ENCODE measurements around the gene ACACA. TPM values are rescaled to one million over a fixed set of nuclear protein-coding genes. Genes with fewer than 3 reads are reported as not detected.

The ACACA gene
- total RNA-seq, 1 experiment from 2014 or later, result 41.7 TPM

DNA sequence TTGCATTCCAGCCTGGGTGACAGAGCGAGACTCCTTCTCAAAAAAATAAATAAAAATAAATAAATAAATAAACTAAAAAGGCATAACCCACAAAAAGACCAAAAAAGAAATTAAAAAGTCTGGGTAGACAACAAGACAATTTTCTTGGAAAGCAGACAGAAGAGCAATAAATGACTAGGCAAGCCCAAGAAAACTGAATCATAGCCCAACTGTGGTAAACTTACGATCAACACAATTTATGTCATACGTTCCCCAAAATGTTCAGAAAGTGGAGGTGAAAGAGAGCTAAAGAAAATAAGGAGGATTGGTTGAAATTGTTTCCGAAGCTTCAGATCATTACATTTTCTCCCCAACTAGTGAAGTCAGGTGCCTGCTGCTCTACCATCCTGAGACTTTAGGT is 62.1 kb downstream of the ACACA start:
- DNase-seq (ENCODE audit: low spot score), result no peak

GRCh38 chr17:37342589-37342988 is 64.0 kb downstream of the ACACA start:
- DNase-seq (ENCODE audit: low spot score), result no peak

- DNase-seq (ENCODE audit: low spot score), result no peak
These were observed 65.8 kb downstream of the ACACA start for GRCh38 chr17:37340804-37341203.

DNA sequence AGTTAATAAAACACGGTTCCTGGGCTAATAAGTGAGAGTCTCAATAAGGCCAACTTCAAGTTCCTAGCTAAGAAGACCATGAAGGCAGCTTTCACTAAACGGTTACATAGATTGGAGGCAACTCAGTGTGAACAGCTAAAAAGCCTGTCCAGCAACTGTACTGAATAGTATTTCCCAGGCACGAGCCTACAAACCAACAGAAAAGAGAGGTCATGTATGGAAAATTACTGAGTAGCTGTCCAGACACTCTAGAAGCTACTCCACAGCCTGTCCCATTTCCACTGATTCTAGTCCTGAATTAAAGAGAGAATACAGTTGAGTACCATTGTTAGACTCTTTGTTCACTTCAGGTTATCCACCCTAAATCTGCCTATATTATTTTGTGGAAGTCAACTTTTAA is 67.3 kb downstream of the ACACA start:
- DNase-seq (ENCODE audit: low spot score), result no peak

DNA sequence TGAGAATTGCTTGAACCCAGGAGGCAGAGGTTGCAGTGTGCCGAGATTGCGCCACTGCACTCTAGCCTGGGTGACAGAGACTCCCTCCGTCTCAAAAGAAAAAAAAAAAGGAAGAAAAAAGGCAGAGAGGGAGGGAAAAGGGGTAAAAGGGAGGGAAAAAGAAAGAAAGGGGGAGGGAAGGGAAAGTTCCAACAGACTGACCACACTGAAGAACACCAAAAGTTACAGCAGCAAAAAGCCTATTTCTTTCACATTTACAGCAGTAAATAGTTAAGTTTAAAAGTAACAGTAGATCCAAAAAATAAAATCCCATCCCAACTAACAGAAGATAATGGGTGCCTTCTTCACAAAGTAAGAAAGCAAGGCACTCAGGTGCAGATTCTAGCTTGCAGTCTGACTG is 67.8 kb downstream of the ACACA start:
- DNase-seq (ENCODE audit: low spot score), result no peak

DNA sequence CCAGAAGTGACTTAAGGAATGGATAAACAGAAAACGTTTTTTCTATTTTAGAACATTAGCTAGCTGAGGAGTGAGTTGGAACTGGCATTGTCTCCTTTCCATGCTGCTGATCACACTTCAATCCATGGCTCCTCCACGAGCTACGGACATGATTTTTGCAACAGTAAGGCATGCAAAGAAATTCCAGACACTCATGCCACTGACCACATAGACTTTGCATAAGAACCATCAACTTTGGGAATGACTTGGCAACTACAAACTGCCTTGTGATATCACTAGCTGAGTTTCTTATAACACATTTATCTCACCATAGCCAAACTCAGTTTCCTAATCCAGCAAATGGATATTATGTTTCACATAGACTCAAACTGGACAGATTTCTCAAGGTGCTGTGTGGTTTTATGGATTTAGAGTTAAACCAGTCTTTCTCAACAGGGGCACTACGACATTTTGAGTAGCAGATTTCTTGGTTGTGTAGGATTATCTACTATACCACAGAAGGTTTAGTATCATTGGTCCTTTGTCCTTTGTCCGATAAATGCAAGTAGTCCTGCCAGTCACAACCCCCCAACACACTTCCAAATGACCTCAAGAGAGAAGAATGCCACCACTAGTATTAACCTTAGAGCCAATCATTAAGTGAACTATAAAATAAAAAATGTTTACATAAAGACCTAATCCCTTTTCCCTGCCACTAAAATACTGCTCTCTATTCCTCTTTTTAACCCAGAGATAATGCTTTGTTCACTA is 79.1 kb downstream of the ACACA start:
- peak; percentile 18 for DNase-seq (ENCODE audit: low spot score)

DNA sequence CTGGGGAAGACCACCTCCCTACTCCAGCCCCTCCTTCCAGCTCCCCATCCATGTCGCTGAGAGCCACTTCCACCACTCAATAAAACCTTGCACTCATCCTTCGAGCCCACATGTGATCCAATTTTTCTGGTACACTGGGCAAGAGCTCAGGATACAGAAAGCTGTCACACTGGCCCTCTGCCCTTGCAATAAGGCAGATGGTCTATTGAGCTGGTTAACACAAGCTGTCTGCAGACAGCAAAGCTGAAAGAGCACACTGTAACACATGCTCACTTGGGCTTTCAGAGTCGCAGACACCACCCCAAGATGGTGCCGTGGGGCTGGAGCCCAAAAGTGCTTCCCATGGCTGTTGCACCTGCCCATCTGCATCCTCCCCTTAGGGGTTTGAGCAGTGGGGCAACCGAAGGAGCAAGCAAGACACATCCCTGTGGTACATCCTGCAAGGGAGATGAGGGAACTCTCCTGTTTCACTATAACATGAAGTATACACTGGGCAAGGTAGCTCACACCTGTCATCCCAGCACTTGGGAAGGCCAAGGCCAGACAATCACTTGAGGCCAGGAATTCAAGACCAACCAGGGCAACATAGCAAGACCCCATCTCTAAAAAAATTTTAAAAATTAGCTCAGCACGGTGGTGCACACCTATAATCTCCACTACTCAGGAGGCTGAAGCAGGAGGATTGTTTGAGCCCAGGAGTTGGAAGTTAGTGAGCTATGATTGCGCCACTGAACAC is 83.6 kb downstream of the ACACA start:
- no peak for DNase-seq (ENCODE audit: low spot score)

GRCh38 chr17:37322106-37322505 is 84.5 kb downstream of the ACACA start:
- no peak for DNase-seq (ENCODE audit: low spot score)

- no peak for DNase-seq (ENCODE audit: low spot score)
These were observed 87.6 kb downstream of the ACACA start for GRCh38 chr17:37318931-37319594.

- DNase-seq (ENCODE audit: low spot score), result no peak
These were observed 88.8 kb downstream of the ACACA start for GRCh38 chr17:37317867-37318266.

- no peak for DNase-seq (ENCODE audit: low spot score)
These were observed 91.0 kb downstream of the ACACA start for GRCh38 chr17:37315601-37316000.

- DNase-seq (ENCODE audit: low spot score), result no peak
These were observed 94.3 kb downstream of the ACACA start for GRCh38 chr17:37312137-37312923.

GRCh38 chr17:37310940-37311339 is 95.7 kb downstream of the ACACA start:
- no peak for DNase-seq (ENCODE audit: low spot score)

- DNase-seq (ENCODE audit: low spot score), result no peak
These were observed 97.6 kb downstream of the ACACA start for GRCh38 chr17:37309051-37309450.

DNA sequence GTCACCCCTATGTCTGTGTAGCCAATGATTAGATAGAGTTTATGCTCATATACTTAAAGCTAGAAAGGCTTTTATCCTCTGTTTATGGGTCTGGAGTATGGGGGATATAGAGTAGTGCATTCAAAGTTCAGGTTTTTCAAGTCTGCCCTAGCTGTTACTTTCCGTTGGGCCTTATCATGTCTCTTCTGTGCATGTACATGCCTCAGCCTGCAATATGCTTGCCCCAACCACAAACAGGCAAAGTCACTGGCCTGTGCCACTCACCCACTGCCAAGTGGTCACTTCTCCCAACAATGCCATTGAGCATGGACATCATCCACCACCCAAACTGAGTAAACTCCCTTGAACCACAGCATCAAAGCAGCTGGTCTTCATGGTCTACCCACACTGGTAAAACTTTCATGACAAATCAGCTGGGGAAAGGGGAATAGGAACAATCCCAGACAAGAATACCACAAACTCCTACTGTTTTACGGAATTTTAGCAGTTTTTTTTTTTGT is 101.2 kb downstream of the ACACA start:
- no peak for DNase-seq (ENCODE audit: low spot score)

- no peak for DNase-seq (ENCODE audit: low spot score)
These were observed 105.3 kb downstream of the ACACA start for GRCh38 chr17:37301288-37301687.

DNA sequence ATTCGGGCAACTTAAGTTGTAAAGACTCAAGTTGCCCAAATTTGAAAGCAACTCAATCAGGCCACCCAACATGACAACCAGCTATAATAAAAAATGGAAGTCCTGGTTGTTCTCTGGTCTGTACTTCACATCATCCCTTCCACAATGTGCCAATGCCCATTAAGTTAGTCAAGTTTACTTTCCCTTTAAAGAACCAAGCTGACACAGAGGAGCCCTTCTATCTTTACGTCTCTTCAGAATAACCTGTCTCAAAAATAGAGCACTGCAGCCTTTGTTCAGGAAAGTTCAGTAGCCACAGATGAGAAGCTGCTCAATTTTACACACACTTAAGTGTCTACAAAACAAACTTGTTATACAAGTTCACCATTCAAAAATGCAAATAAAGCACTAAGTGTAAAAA is 106.0 kb downstream of the ACACA start:
- DNase-seq (ENCODE audit: low spot score), result no peak

- DNase-seq (ENCODE audit: low spot score), result no peak
These were observed 107.2 kb downstream of the ACACA start for GRCh38 chr17:37299257-37299980.

GRCh38 chr17:37295888-37296287 is 110.7 kb downstream of the ACACA start:
- no peak for DNase-seq (ENCODE audit: low spot score)

DNA sequence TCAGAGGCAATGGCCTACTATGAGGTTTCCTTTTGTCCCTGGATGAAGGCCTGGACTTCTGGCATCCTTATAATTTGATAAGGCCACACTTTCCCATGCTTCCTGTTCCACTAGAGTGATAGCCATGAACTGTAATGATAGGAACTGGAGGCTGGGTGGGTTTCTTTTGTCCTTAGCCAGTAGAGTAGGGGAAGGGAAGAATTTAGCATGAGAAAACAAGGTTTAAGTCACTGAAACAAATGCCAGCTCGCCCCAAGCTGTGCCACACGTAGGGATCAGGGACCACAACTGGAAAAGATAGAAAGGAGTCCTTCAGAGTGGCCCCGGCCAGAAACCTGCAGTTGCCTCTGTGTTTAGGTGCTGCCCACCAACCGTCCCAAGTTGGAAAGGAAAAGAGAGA is 111.7 kb downstream of the ACACA start:
- no peak for DNase-seq (ENCODE audit: low spot score)

DNA sequence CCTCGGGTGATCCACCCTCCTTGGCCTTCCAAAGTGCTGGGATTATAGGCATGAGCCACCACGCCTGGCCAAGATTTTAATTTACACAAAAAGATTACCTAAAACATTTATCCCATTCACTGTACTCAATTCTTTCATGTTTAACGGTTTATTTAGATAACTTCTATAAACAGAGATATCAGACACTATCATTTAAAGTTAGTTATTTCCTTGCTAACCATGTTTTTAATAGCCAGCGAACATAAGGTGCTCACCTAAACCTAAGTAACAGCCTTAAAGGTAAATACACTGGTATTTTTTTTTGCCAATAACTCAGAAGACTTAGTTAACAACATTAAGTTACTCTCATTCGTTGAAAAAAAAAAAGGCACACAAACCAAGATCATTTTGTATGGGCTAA is 112.9 kb downstream of the ACACA start:
- DNase-seq (ENCODE audit: low spot score), result no peak

Measured in A172 (cell line).